Activated CD4-positive, alpha-beta memory T cell treated with anti-CD3 and anti-CD28 coated beads, Interleukin-2, amount 10 ng/mL, durations not matched to agents 7 days and 5 days (primary cell): ENCODE results near the gene TDRD9. TPM values are rescaled to one million over a fixed set of nuclear protein-coding genes. Genes with fewer than 3 reads are reported as not detected.

Source experiments
- CTCF ChIA-PET: fragments of 350-600 bp; sonication (Branson Sonifier 250); formaldehyde crosslinking; loops from one replicate; lab custom pipeline; 2021; ENCODE audit warnings: antibody characterized with exemption, inconsistent platforms; lab: Charles Lee
- POLR2A ChIA-PET: fragments of 350-600 bp; sonication (Branson Sonifier 250); formaldehyde crosslinking; loops from one replicate; lab custom pipeline; 2021; ENCODE audit warnings: antibody characterized with exemption; lab: Charles Lee
- DNase-seq: peaks from one replicate; pipeline ENCODE4 v3.0.0-alpha.2; 2020
- H3K27ac Mint-ChIP-seq: one replicate; pipeline ENCODE4 v1.8.0; 2021; ENCODE audit warnings: mild to moderate bottlenecking, mixed read lengths
- H3K27me3 Mint-ChIP-seq: one replicate; pipeline ENCODE4 v1.8.0; 2021; ENCODE audit warnings: mixed read lengths
- H3K36me3 Mint-ChIP-seq: one replicate; pipeline ENCODE4 v1.8.0; 2021; ENCODE audit warnings: low read depth, mixed read lengths
- H3K4me1 Mint-ChIP-seq: one replicate; pipeline ENCODE4 v1.8.0; 2021; ENCODE audit warnings: mixed read lengths
- H3K4me3 Mint-ChIP-seq: one replicate; pipeline ENCODE4 v1.8.0; 2021; ENCODE audit warnings: mild to moderate bottlenecking, mixed read lengths
- H3K9me3 Mint-ChIP-seq: one replicate; pipeline ENCODE4 v1.8.0; 2021; ENCODE audit warnings: mixed read lengths
- total RNA-seq, 2 experiments: library from RNA; stranded (reverse); gene quantifications; one replicate each; pipeline ENCODE4 v1.2.3, GENCODE V29; 2021

TDRD9 gene, protein sequence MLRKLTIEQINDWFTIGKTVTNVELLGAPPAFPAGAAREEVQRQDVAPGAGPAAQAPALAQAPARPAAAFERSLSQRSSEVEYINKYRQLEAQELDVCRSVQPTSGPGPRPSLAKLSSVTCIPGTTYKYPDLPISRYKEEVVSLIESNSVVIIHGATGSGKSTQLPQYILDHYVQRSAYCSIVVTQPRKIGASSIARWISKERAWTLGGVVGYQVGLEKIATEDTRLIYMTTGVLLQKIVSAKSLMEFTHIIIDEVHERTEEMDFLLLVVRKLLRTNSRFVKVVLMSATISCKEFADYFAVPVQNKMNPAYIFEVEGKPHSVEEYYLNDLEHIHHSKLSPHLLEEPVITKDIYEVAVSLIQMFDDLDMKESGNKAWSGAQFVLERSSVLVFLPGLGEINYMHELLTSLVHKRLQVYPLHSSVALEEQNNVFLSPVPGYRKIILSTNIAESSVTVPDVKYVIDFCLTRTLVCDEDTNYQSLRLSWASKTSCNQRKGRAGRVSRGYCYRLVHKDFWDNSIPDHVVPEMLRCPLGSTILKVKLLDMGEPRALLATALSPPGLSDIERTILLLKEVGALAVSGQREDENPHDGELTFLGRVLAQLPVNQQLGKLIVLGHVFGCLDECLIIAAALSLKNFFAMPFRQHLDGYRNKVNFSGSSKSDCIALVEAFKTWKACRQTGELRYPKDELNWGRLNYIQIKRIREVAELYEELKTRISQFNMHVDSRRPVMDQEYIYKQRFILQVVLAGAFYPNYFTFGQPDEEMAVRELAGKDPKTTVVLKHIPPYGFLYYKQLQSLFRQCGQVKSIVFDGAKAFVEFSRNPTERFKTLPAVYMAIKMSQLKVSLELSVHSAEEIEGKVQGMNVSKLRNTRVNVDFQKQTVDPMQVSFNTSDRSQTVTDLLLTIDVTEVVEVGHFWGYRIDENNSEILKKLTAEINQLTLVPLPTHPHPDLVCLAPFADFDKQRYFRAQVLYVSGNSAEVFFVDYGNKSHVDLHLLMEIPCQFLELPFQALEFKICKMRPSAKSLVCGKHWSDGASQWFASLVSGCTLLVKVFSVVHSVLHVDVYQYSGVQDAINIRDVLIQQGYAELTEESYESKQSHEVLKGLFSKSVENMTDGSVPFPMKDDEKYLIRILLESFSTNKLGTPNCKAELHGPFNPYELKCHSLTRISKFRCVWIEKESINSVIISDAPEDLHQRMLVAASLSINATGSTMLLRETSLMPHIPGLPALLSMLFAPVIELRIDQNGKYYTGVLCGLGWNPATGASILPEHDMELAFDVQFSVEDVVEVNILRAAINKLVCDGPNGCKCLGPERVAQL (N-terminal part only)
- total RNA-seq: under 1 TPM; 0.08 to 0.13 TPM

GRCh38 chr14:103928011-103928890, at the start of gene TDRD9:
TSS of gene TDRD9 (plus strand) at chr14:103928456. CDS start at chr14:103928510, 54 bp downstream.
- POLR2A ChIA-PET: no interaction called here
- Mint-ChIP-seq H3K4me3 (no peak within 1 kb of the TSS), H3K27me3 (peaks cover 9% of the 10 kb centered on the region), H3K27ac (no peak within 1 kb of the TSS), H3K36me3 (no peaks in the 10 kb centered on the region), H3K9me3 (no peaks in the 10 kb centered on the region), H3K4me1 (peaks cover 2% of the 10 kb centered on the region)
- CTCF ChIA-PET: interaction anchor here (3.0 kb wide), 1 partner anchor 28 kb away, joined by 13 read pairs; no protein-coding TSS in a partner anchor
- DNase-seq: no peak

DNA sequence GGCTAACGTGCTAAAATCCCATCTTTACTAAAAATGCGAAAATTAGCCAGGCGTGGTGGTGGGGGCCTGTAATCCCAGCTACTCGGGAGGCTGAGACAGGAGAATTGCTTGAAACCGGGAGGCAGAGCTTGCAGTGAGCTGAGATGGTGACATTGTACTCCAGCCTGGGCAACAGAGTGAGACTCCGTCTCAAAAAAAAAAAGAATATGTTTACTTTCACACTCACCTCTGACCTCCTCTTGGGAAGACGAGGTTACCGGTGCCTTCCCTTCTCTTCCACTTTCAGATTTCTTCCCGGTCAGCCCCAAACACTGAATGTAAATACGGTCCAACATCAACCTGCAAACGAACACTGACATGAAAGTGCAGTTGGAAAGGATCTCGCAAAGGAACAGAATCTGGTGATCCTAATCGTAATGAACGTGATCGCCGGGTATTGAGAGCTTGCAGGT, 49.1 kb upstream of the TDRD9 start:
- CTCF ChIA-PET: interaction anchor here (2.1 to 3.5 kb wide), 2 partner anchors 22 to 31 kb away, joined by 5 to 20 read pairs; no protein-coding TSS in a partner anchor
- Mint-ChIP-seq H3K27ac (no peak overlapping the region), H3K4me3 (no peak overlapping the region), H3K9me3 (no peaks in the 10 kb centered on the region), H3K27me3 (no peaks in the 10 kb centered on the region), H3K4me1 (peaks cover 12% of the 10 kb centered on the region), H3K36me3 (no peaks in the 10 kb centered on the region)
- POLR2A ChIA-PET: no interaction called here
- DNase-seq: no peak

GRCh38 chr14:103879570-103880347, 48.5 kb upstream of the TDRD9 start:
- ChIA-PET POLR2A (no interaction called here), CTCF (interaction anchor here (1.2 to 3.5 kb wide), 3 partner anchors 21 to 71 kb away, joined by 3 to 20 read pairs (median 5); no protein-coding TSS in a partner anchor)
- H3K27ac Mint-ChIP-seq: no peak overlapping the region

GRCh38 chr14:103880348-103881267, 47.6 kb upstream of the TDRD9 start:
- Mint-ChIP-seq H3K27me3 (no peaks in the 10 kb centered on the region), H3K36me3 (no peaks in the 10 kb centered on the region), H3K4me3 (no peak overlapping the region), H3K9me3 (no peaks in the 10 kb centered on the region), H3K4me1 (peaks cover 9% of the 10 kb centered on the region), H3K27ac (no peak overlapping the region)
- CTCF ChIA-PET: interaction anchor here (1.2 to 3.5 kb wide), 3 partner anchors 20 to 72 kb away, joined by 3 to 20 read pairs (median 5); no protein-coding TSS in a partner anchor
- DNase-seq: no peak
- POLR2A ChIA-PET: interaction anchor here (0.6 kb wide), 1 partner anchor 41 kb away, joined by 3 read pairs; no protein-coding TSS in a partner anchor

More at GRCh38 chr14:103879570-103880347, 48.5 kb upstream of the TDRD9 start:
- H3K9me3 Mint-ChIP-seq: no peaks in the 10 kb centered on the region
- no peaks in the 10 kb centered on the region for H3K27me3 Mint-ChIP-seq
- no peak overlapping the region for H3K4me3 Mint-ChIP-seq
- no peak for DNase-seq
- peaks cover 12% of the 10 kb centered on the region for H3K4me1 Mint-ChIP-seq
- no peaks in the 10 kb centered on the region for H3K36me3 Mint-ChIP-seq

DNA sequence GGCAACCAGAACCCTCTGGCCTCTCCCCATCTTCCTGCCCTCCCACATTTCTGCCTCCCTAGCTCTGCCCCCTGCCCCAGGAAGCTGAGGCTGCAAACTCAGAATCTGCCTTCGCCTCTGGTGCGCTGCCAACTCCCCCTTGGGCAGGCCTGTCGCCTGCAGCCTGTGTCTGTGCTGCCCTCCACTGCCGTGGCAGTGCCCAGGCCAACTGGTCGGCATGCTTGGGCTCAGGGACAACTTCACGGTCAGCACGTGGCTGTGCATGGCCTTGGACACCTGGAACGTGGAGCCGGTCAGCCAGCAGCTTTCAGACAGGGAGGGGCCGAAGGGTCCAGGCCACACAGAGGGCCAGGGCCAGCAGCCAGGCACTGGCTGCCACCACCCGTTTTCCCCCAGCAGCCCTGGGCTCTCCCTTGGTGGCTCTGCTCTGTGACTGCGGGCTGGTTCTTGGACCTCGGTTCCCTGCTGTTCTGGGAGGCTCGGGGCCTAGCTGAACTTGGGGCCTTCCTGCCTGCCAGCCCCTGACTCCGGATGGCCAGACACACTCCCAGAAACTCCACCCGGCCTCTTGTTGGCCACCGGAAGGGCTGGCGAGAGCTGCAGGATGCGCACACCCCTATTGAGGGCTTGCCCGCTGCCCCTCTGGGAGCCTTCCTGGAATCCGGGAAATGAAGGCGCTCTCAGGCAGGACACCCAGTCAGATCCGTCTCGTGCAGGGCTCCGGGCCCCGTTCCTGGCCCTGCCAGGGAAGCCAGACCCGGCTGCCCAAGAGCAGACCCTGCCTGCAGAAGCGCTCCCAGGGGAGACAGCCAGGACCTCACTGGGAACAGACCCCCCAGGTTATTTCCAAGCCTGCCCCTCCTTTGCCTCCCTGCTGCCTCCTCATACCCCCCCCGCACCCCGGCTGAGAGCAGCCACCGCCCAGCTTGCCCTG, 46.7 kb upstream of the TDRD9 start:
- Mint-ChIP-seq H3K9me3 (no peaks in the 10 kb centered on the region), H3K36me3 (no peaks in the 10 kb centered on the region), H3K27ac (no peak overlapping the region), H3K27me3 (no peaks in the 10 kb centered on the region), H3K4me1 (peaks cover 9% of the 10 kb centered on the region), H3K4me3 (no peak overlapping the region)
- CTCF ChIA-PET: interaction anchor here (1.0 to 3.5 kb wide), 2 partner anchors 19 kb away, joined by 4 to 20 read pairs; no protein-coding TSS in a partner anchor
- no peak for DNase-seq
- POLR2A ChIA-PET: no interaction called here

DNA sequence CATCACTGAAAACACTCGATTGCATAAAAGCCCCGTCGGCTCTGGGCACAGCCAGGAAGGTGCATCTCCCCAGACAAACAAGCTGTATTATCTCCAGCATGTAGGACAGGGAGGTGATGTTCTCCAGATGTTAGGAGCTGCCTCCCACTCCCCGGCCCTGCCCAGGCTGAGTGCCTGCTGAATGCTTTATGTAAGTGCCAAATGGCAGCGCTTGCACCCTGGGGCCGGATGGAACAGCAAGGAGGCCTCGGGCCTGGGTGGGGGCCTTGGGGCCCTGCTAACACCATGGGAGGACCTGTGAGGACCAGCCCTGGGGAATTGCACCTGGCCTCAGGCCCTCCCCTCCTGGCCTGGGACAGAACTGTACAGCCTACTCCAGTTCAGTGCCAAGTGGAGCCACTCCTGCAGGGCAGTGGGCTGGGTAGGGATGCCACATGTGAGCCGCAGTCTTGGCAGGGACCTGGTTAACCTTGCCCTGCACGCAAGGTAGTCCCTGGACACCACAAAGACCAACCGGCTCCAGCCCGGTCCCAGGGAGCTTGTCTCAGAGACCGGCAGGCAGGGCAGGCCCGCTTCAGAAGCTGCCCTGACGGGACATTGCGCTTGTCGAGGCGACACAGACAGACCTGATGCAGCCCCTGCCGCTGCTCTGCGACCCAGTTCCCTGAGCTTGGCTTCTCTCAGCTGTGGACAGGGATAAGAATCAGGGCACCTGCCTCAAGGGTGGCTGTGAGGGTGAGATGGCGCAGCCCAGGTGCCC, 45.6 kb upstream of the TDRD9 start:
- CTCF ChIA-PET: interaction anchor here (1.0 kb wide), 1 partner anchor 18 kb away, joined by 4 read pairs; no protein-coding TSS in a partner anchor
- Mint-ChIP-seq H3K4me1 (peaks cover 9% of the 10 kb centered on the region), H3K27ac (no peak overlapping the region), H3K4me3 (no peak overlapping the region), H3K27me3 (no peaks in the 10 kb centered on the region), H3K36me3 (no peaks in the 10 kb centered on the region), H3K9me3 (no peaks in the 10 kb centered on the region)
- POLR2A ChIA-PET: no interaction called here
- no peak for DNase-seq

- Mint-ChIP-seq H3K4me1 (peaks cover 9% of the 10 kb centered on the region), H3K36me3 (no peaks in the 10 kb centered on the region), H3K27me3 (no peaks in the 10 kb centered on the region), H3K27ac (no peak overlapping the region), H3K4me3 (no peak overlapping the region), H3K9me3 (no peaks in the 10 kb centered on the region)
- no peak for DNase-seq
- ChIA-PET CTCF (no interaction called here), POLR2A (no interaction called here)
Observed at GRCh38 chr14:103883263-103883523, 45.1 kb upstream of the TDRD9 start.

DNA sequence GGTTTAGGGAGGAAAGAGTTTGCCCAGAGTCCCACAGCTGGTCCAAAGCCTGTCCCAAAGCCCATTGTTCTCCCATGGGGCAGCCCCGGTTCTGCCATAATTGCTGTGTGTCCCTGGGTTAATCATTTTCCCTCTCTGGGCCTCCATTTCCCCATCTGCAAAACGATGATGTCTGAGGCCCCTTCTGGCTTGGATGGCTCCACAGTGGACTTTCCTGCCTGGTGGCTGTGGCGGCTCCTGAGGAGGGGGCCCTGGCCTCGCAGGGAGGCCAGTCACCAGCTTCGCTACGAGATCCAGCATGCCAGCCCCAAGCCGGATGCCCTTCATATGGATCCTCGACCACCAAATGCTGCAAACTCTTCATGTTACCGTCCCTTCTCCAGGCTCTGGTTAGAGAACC, 43.4 kb upstream of the TDRD9 start:
- POLR2A ChIA-PET: no interaction called here
- Mint-ChIP-seq H3K27me3 (no peaks in the 10 kb centered on the region), H3K4me3 (no peak overlapping the region), H3K27ac (no peak overlapping the region), H3K9me3 (no peaks in the 10 kb centered on the region), H3K4me1 (peaks cover 4% of the 10 kb centered on the region), H3K36me3 (no peaks in the 10 kb centered on the region)
- CTCF ChIA-PET: interaction anchor here (1.3 kb wide), 1 partner anchor 16 kb away, joined by 4 read pairs; no protein-coding TSS in a partner anchor
- no peak for DNase-seq

DNA sequence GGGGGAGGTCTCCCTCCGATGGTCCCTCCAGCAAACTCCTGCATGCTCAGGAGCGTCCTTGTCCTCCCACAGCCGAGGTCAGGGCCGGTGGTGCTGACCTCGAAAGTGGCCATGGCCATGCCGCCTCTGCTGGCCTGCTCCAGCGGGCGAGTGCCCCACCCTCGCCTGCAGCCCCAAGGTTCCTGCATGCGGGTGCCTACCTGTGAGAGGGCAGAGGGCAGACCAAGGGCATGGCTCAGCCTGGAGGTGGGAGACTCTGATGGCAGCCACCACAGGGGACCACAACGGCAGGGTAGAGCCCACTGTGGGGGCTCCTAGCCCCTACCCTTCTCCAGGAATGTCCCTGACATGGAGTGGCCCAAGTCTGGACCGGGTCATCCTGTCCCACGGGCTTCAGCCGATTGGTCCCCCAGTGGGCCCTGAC, 42.7 kb upstream of the TDRD9 start:
- no peaks in the 10 kb centered on the region for H3K9me3 Mint-ChIP-seq
- no peaks in the 10 kb centered on the region for H3K36me3 Mint-ChIP-seq
- H3K27ac Mint-ChIP-seq: no peak overlapping the region
- no peak for DNase-seq
- ChIA-PET POLR2A (no interaction called here), CTCF (no interaction called here)
- no peak overlapping the region for H3K4me3 Mint-ChIP-seq
- no peaks in the 10 kb centered on the region for H3K4me1 Mint-ChIP-seq
- H3K27me3 Mint-ChIP-seq: no peaks in the 10 kb centered on the region
